Neural crest cell (in vitro differentiated cells): ENCODE measurements around the gene DPEP2. TPM values are rescaled to one million over a fixed set of nuclear protein-coding genes. Genes with fewer than 3 reads are reported as not detected.

Experiments used
- DNase-seq: peaks from one replicate; pipeline ENCODE4 v3.0.0; 2021; ENCODE audit warnings: low read depth, mixed read lengths, low spot score
- H3K27ac Mint-ChIP-seq: one replicate; pipeline ENCODE4 v1.8.0; 2021; ENCODE audit warnings: mild to moderate bottlenecking, mixed read lengths; ENCODE audit not compliant: unreplicated experiment
- H3K27me3 Mint-ChIP-seq: 2 replicates; pipeline ENCODE4 v1.8.0; 2021; ENCODE audit warnings: low read depth, mild to moderate bottlenecking, mixed read lengths
- H3K36me3 Mint-ChIP-seq: 2 replicates; pipeline ENCODE4 v1.8.0; 2021; ENCODE audit warnings: low read depth, mild to moderate bottlenecking, mixed read lengths
- H3K4me1 Mint-ChIP-seq: 2 replicates; pipeline ENCODE4 v1.8.0; 2021; ENCODE audit warnings: mixed read lengths
- H3K4me3 Mint-ChIP-seq: one replicate; pipeline ENCODE4 v1.8.0; 2021; ENCODE audit warnings: mild to moderate bottlenecking, mixed read lengths
- H3K9me3 Mint-ChIP-seq: 2 replicates; pipeline ENCODE4 v1.8.0; 2021; ENCODE audit warnings: mixed read lengths
- CTCF ChIP-seq: fragments of 200-600 bp; sonication (generic); conservative IDR thresholded peaks from 2 replicates; pipeline ENCODE4 v1.5.0; 2021; ENCODE audit warnings: antibody characterized with exemption, mild to moderate bottlenecking
- total RNA-seq: library from RNA; stranded (reverse); gene quantifications from 2 replicates; pipeline ENCODE4 v1.2.1, GENCODE V29; 2021

Gene DPEP2
- total RNA-seq, 1 donor from 2014 or later = not detected

- Mint-ChIP-seq H3K27ac (peak overlapping the region; percentile 24), H3K36me3 (no peaks in the 10 kb centered on the region)
- DNase-seq = no peak
These were observed 33.4 kb downstream of the DPEP2 start for GRCh38 chr16:67965668-67966548.

GRCh38 chr16:67964477-67965131 lies 34.7 kb downstream of the DPEP2 start:
- Mint-ChIP-seq H3K4me3 (peak overlapping the region; percentile 19), H3K4me1 (peaks cover 40% of the 10 kb centered on the region), H3K9me3 (no peaks in the 10 kb centered on the region), H3K36me3 (no peaks in the 10 kb centered on the region), H3K27ac (no peak overlapping the region), H3K27me3 (no peaks in the 10 kb centered on the region)
- no peak for TF ChIP-seq CTCF
- no peak for DNase-seq

More at GRCh38 chr16:67965668-67966548, 33.4 kb downstream of the DPEP2 start:
- Mint-ChIP-seq H3K27me3 (no peaks in the 10 kb centered on the region), H3K4me1 (peaks cover 38% of the 10 kb centered on the region), H3K4me3 (peak overlapping the region; percentile 97), H3K9me3 (no peaks in the 10 kb centered on the region)
- TF ChIP-seq CTCF = no peak

DNA sequence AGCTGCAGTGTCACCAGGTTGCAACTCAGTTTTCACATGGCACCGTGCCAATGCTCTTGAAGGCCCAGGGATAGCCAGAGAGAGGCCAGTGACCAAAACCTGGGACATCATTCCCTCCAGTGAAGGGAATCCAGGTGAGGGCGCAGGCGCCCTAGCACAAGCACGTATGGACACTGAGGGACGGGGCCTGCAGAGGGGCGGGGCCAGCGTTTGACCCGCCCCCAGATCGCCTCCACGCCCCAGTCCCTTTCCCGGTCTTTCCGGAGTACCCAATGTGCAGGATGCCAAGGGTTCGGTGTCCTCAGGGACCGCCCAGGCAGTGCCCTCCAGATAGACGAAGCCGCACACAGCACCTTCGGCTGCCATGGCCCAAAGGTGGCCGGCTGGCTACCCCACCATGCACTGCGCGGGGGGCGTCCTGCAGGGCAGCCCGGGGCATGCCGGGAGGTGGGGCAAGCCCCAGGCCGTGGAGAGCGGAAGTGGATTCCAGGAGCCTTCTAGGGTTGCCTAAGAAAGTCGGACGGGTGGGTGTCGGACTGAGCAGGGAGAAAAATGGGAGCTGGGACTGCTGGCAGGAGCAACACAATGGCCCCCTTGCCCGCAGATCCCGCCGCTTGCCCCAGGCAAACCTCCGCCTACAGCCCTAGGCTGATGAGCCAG lies 35.5 kb downstream of the DPEP2 start:
- H3K27me3 Mint-ChIP-seq = no peaks in the 10 kb centered on the region
- no peak overlapping the region for H3K27ac Mint-ChIP-seq
- H3K4me1 Mint-ChIP-seq = peaks cover 35% of the 10 kb centered on the region
- no peaks in the 10 kb centered on the region for H3K9me3 Mint-ChIP-seq
- H3K36me3 Mint-ChIP-seq = no peaks in the 10 kb centered on the region
- no peak for DNase-seq
- no peak for TF ChIP-seq CTCF
- no peak overlapping the region for H3K4me3 Mint-ChIP-seq

DNA sequence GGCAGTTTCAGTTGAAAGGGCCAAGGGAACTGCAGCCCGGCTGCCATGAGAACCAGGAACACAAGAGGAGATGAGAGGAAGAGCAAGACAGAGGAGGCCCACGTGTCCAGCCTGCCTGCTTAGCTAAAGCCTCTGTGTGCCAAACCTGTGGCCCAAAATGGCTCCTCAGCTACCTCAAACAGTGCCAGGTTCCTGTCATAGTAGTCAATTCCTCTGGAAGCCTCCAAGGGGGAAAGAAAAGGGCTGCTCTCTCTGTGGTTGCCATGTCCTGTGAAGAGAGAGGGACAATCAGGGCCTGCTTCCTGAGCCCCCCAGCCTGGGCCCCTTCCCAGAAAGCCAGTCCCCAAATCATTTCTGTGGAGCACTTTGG lies 36.0 kb downstream of the DPEP2 start:
- H3K27me3 Mint-ChIP-seq = no peaks in the 10 kb centered on the region
- H3K4me3 Mint-ChIP-seq = no peak overlapping the region
- no peak for DNase-seq
- H3K27ac Mint-ChIP-seq = no peak overlapping the region
- TF ChIP-seq CTCF = no peak
- H3K4me1 Mint-ChIP-seq = peaks cover 35% of the 10 kb centered on the region
- peaks cover 4% of the 10 kb centered on the region for H3K36me3 Mint-ChIP-seq
- no peaks in the 10 kb centered on the region for H3K9me3 Mint-ChIP-seq

DNA sequence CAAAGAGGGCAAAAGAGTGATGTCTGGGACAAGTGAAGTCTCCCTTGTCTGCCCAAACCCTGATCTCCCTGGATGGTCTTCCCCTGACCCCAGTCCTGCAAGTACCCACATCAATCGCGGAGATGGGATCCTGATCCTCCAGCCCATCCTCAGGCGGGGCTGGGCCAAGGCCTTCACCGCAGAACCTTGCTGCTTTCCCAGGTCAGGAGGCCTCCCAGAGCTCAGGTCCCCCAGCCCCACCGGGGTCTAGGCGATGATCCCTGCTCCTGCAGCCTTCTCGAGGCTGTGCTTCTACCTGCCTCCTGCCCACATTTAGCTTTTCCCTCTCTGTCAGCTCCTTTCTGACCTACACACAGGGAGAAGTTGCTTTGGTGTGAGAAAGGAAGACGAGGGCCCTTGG lies 37.1 kb downstream of the DPEP2 start:
- H3K9me3 Mint-ChIP-seq = no peaks in the 10 kb centered on the region
- H3K4me1 Mint-ChIP-seq = peaks cover 27% of the 10 kb centered on the region
- peaks cover 6% of the 10 kb centered on the region for H3K36me3 Mint-ChIP-seq
- no peaks in the 10 kb centered on the region for H3K27me3 Mint-ChIP-seq
- H3K4me3 Mint-ChIP-seq = no peak overlapping the region
- no peak for DNase-seq
- TF ChIP-seq CTCF = no peak
- peak overlapping the region; percentile 43 for H3K27ac Mint-ChIP-seq
